HG03060 (cell line): ENCODE results near the gene EXOSC2.

Experiments used
- ATAC-seq: cut with Tn5 transposase; IDR thresholded peaks from one replicate; pipeline ENCODE4 v1.9.1; 2021; ENCODE audit warnings: low read depth, moderate number of reproducible peaks; ENCODE audit not compliant: unreplicated experiment

The EXOSC2 gene

GRCh38 chr9:130694205-130694604 lies 625 bp downstream of the EXOSC2 start:
- ATAC-seq = no peak

- ATAC-seq = no peak
These were observed 2.6 kb downstream of the EXOSC2 start for GRCh38 chr9:130696139-130696650.

GRCh38 chr9:130696996-130697395 lies 3.4 kb downstream of the EXOSC2 start:
- no peak for ATAC-seq

- no peak for ATAC-seq
These were observed 4.9 kb downstream of the EXOSC2 start for GRCh38 chr9:130698514-130698913.

- ATAC-seq = no peak
These were observed 5.5 kb downstream of the EXOSC2 start for GRCh38 chr9:130699047-130699446.

GRCh38 chr9:130701059-130702022 lies 7.8 kb downstream of the EXOSC2 start:
- ATAC-seq = no peak

- no peak for ATAC-seq
These were observed 9.9 kb downstream of the EXOSC2 start for GRCh38 chr9:130703501-130703900.

- no peak for ATAC-seq
These were observed 13.8 kb downstream of the EXOSC2 start for GRCh38 chr9:130707225-130707976.

GRCh38 chr9:130710822-130711352 lies 17.3 kb downstream of the EXOSC2 start:
- ATAC-seq = no peak

GRCh38 chr9:130711469-130711868 lies 17.9 kb downstream of the EXOSC2 start:
- ATAC-seq = no peak

- peak; percentile 88 for ATAC-seq
These were observed 19.1 kb downstream of the EXOSC2 start for GRCh38 chr9:130712564-130713285.

- ATAC-seq = no peak
These were observed 19.8 kb downstream of the EXOSC2 start for GRCh38 chr9:130713286-130713960.

- ATAC-seq = no peak
These were observed 21.1 kb downstream of the EXOSC2 start for GRCh38 chr9:130714586-130715110.

- ATAC-seq = no peak
These were observed 21.7 kb downstream of the EXOSC2 start for GRCh38 chr9:130715270-130715669.

GRCh38 chr9:130718562-130718961 lies 25.0 kb downstream of the EXOSC2 start:
- ATAC-seq = no peak

- no peak for ATAC-seq
These were observed 27.2 kb downstream of the EXOSC2 start for GRCh38 chr9:130720762-130721161.

- no peak for ATAC-seq
These were observed 35.1 kb downstream of the EXOSC2 start for GRCh38 chr9:130728721-130729120.

- ATAC-seq = no peak
These were observed 35.6 kb downstream of the EXOSC2 start for GRCh38 chr9:130729145-130729544.

GRCh38 chr9:130731355-130731754 lies 37.8 kb downstream of the EXOSC2 start:
- ATAC-seq = no peak

GRCh38 chr9:130732136-130732535 lies 38.6 kb downstream of the EXOSC2 start:
- ATAC-seq = no peak
